Stimulated activated CD4-positive, alpha-beta T cell treated with anti-CD3 and anti-CD28 coated beads, TNF-alpha, amount 100 ng/mL, for 24 hours (primary cell): ENCODE measurements around the gene SETBP1.
A peak's percentile ranks its signal among the peaks of the same experiment; 100 is the strongest.

Source experiments
- DNase-seq, 3 experiments: peaks; one replicate each; pipeline ENCODE4 v3.0.0-alpha.2; 2020; ENCODE audit warnings: low read depth in 3 of 3

Gene SETBP1

GRCh38 chr18:44731530-44732237 is 51.0 kb downstream of the SETBP1 start:
- no peak for DNase-seq

- no peak for DNase-seq
Measured at GRCh38 chr18:44732238-44732563, 51.5 kb downstream of the SETBP1 start.

- DNase-seq = no peak
Measured at GRCh38 chr18:44732599-44732998, 51.9 kb downstream of the SETBP1 start.

GRCh38 chr18:44733069-44733753 is 52.5 kb downstream of the SETBP1 start:
- DNase-seq = peak in 1 of 3 experiments; percentile 48

GRCh38 chr18:44733754-44734465 is 53.2 kb downstream of the SETBP1 start:
- DNase-seq = no peak

- DNase-seq = no peak
Measured at GRCh38 chr18:44735096-44735495, 54.4 kb downstream of the SETBP1 start.

GRCh38 chr18:44736664-44737380 is 56.1 kb downstream of the SETBP1 start:
- DNase-seq = no peak

- DNase-seq = no peak
Measured at GRCh38 chr18:44737623-44738022, 56.9 kb downstream of the SETBP1 start.

GRCh38 chr18:44740000-44740399 is 59.3 kb downstream of the SETBP1 start:
- no peak for DNase-seq

- DNase-seq = no peak
Measured at GRCh38 chr18:44741085-44741484, 60.4 kb downstream of the SETBP1 start.

GRCh38 chr18:44741511-44741910 is 60.8 kb downstream of the SETBP1 start:
- DNase-seq = no peak

GRCh38 chr18:44742126-44742525 is 61.4 kb downstream of the SETBP1 start:
- no peak for DNase-seq

GRCh38 chr18:44742718-44743311 is 62.1 kb downstream of the SETBP1 start:
- no peak for DNase-seq

GRCh38 chr18:44743631-44744030 is 62.9 kb downstream of the SETBP1 start:
- no peak for DNase-seq

GRCh38 chr18:44744161-44745121 is 63.8 kb downstream of the SETBP1 start:
- no peak for DNase-seq

- no peak for DNase-seq
Measured at GRCh38 chr18:44747157-44747556, 66.5 kb downstream of the SETBP1 start.

- DNase-seq = no peak
Measured at GRCh38 chr18:44748582-44748981, 67.9 kb downstream of the SETBP1 start.

- no peak for DNase-seq
Measured at GRCh38 chr18:44750774-44751173, 70.1 kb downstream of the SETBP1 start.

- no peak for DNase-seq
Measured at GRCh38 chr18:44754567-44754966, 73.9 kb downstream of the SETBP1 start.

GRCh38 chr18:44758861-44759631 is 78.4 kb downstream of the SETBP1 start:
- peak; percentile 19 to 61 (median 34) for DNase-seq
